GM12878 (cell line): Measurements from ENCODE around the gene UPK3BL1. TPM values are rescaled to one million over a fixed set of nuclear protein-coding genes. Genes with fewer than 3 reads are reported as not detected.
"Not testable (repeated sequence)": the region's sequence is repeated elsewhere in the genome, so short reads cannot be mapped to it uniquely, and the experiment has no call there.

Experiments
- ATAC-seq: fragments of 200-7000 bp; cut with Tn5 transposase; 3 replicates; pipeline ENCODE4 v1.9.1; 2020; ENCODE audit warnings: mild to moderate bottlenecking, moderate library complexity
- BruUV-seq: library from RNA; stranded (reverse); fragments of 400-500 nt; replicated peaks from 2 replicates; lab custom pipeline; 2021; lab: Mats Ljungman, UMichigan
- CTCF ChIA-PET: fragments of 300-600 bp; sonication (Branson Sonifier 250); formaldehyde crosslinking; extraction: SDS; loops from one replicate; lab custom pipeline; 2021; ENCODE audit warnings: inconsistent platforms; lab: Yijun Ruan, JAX
- POLR2A ChIA-PET: fragments of 350-600 bp; formaldehyde crosslinking; extraction: SDS; loops from one replicate; lab custom pipeline; 2021; ENCODE audit warnings: inconsistent platforms; lab: Charles Lee
- RAD21 ChIA-PET: fragments of 300-600 bp; sonication (Branson Sonifier 250); formaldehyde crosslinking; loops from one replicate; lab custom pipeline; 2023; ENCODE audit warnings: antibody characterized with exemption; ENCODE audit not compliant: unreplicated experiment; lab: Charles Lee
- SMC1A ChIA-PET: fragments of 300-600 bp; sonication (Branson Sonifier 250); formaldehyde crosslinking; loops from one replicate; lab custom pipeline; 2023; ENCODE audit not compliant: unreplicated experiment, uncharacterized antibody; lab: Charles Lee
- DNase-seq: peaks from one replicate; pipeline ENCODE4 v3.0.0-alpha.2; 2011; ENCODE audit warnings: low read depth, low spot score
- FAIRE-seq: peaks from 3 replicates; lab custom pipeline; 2011; peaks lifted over from hg19 to GRCh38; lab: Jason Lieb, UNC
- H2AFZ ChIP-seq: 2 replicates; pipeline ENCODE4 v1.6.0; 2011; ENCODE audit warnings: low read depth, low read length, control low read depth; ENCODE audit not compliant: control insufficient read depth
- H3K27ac ChIP-seq: 2 replicates; pipeline ENCODE4 v1.5.1; 2011; ENCODE audit warnings: control low read depth; ENCODE audit not compliant: control insufficient read depth, insufficient read depth
- H3K27me3 ChIP-seq, 2 experiments: replicated peaks in 1 of 2; 2 replicates each; pipeline versions ENCODE4 v1.6.0 to v1.6.1; 2011; ENCODE audit warnings: low read length in 1 of 2; ENCODE audit not compliant: control insufficient read depth in 2 of 2, insufficient read depth in 2 of 2
- H3K36me3 ChIP-seq, 2 experiments: 2 replicates each; pipeline ENCODE4 v1.5.1; 2011; ENCODE audit warnings: low read length in 1 of 2; ENCODE audit not compliant: control insufficient read depth in 2 of 2, insufficient read depth in 2 of 2
- H3K4me1 ChIP-seq: 2 replicates; pipeline ENCODE4 v1.6.1; 2011; ENCODE audit warnings: mild to moderate bottlenecking, low read length, moderate library complexity, mixed read lengths; ENCODE audit not compliant: control insufficient read depth, insufficient read depth
- H3K4me2 ChIP-seq: 2 replicates; pipeline ENCODE4 v1.6.0; 2011; ENCODE audit warnings: control low read depth; ENCODE audit not compliant: control insufficient read depth, insufficient read depth
- H3K4me3 ChIP-seq: fragments of 200-600 bp; sonication (generic); 2 replicates; pipeline ENCODE4 v1.5.1; 2016
- H3K79me2 ChIP-seq: 2 replicates; pipeline ENCODE4 v1.6.0; 2011; ENCODE audit warnings: low read length; ENCODE audit not compliant: control insufficient read depth, insufficient read depth
- H3K9ac ChIP-seq: 2 replicates; pipeline ENCODE4 v1.8.0; 2011; ENCODE audit warnings: low read length, control low read depth, mixed read lengths; ENCODE audit not compliant: control insufficient read depth, insufficient read depth
- H3K9me3 ChIP-seq: replicated peaks from 3 replicates; pipeline ENCODE4 v1.5.1; 2011; ENCODE audit warnings: mild to moderate bottlenecking, low read length; ENCODE audit not compliant: control insufficient read depth, insufficient read depth
- H4K20me1 ChIP-seq: 2 replicates; pipeline ENCODE4 v1.6.0; 2011; ENCODE audit not compliant: control insufficient read depth, insufficient read depth
- WGBS: methylation state at CpG from one replicate; pipeline ENCODE4 v1.1.6; 2016; ENCODE audit warnings: low lambda C conversion rate; ENCODE audit not compliant: insufficient replicate concordance, insufficient coverage; ENCODE audit errors: missing lambda C conversion rate; 5-methylcytosine and 5-hydroxymethylcytosine counted together
- in situ Hi-C: fragments of 300-500 bp; cut with MboI; formaldehyde crosslinking; loops from 9 replicates; pipeline ENCODE4 v1.14.3; 2018; ENCODE audit warnings: mixed read lengths
- intact Hi-C: fragments of 100-400 bp; cut with micrococcal nuclease; formaldehyde crosslinking; loops from one replicate; pipeline ENCODE4 v1.14.2; 2022; ENCODE audit not compliant: unreplicated experiment
- polyA plus RNA-seq, 11 experiments: library from polyadenylated mRNA; depleted of rRNA in 4 of 11; unstranded in 6 of 11; stranded (reverse) in 5 of 11; fragments of >200 nt; fragmentation: Nextera tagmentation in 4 of 11; fragmentation: Illumina TruSeq in 1 of 11; extraction: Ambion mirVana in 4 of 11; extraction: Trizol in 1 of 11; gene quantifications; 1 replicate in 1 of 11; 2 replicates in 10 of 11; pipeline versions ENCODE4 v1.2.1 to v1.2.3, GENCODE V29; 2011 to 2016; ENCODE audit warnings: inconsistent platforms in 2 of 11, missing spikeins in 2 of 11, low read depth in 1 of 11
- total RNA-seq, 4 experiments: library from RNA; depleted of rRNA in 3 of 4; stranded (reverse); fragments of >200 nt in 3 of 4; fragmentation: Illumina TruSeq in 1 of 4; extraction: Trizol in 1 of 4; gene quantifications; 2 replicates each; pipeline versions ENCODE4 v1.2.1 to v1.2.3, GENCODE V29; 2013 to 2021

Gene UPK3BL1
- total and polyA plus RNA-seq, 10 of the 15 experiments (the other 5 are each of a cell fraction or from before 2014, with no cell fraction given): 5.9 to 68.6 (median 25.0) TPM

- in situ Hi-C loops, H2AFZ ChIP-seq, H3K79me2 ChIP-seq, H3K36me3 ChIP-seq, intact Hi-C loops, H3K9ac ChIP-seq, H3K4me3 ChIP-seq, POLR2A ChIA-PET, SMC1A ChIA-PET, H4K20me1 ChIP-seq, H3K27ac ChIP-seq, H3K9me3 ChIP-seq, BruUV-seq, H3K27me3 ChIP-seq, ATAC-seq, H3K4me2 ChIP-seq, FAIRE-seq, DNase-seq, CTCF ChIA-PET, H3K4me1 ChIP-seq, RAD21 ChIA-PET: not testable (repeated sequence)
- WGBS: 0% methylated on average over 4 of the region's 11 CpGs
These were observed 22.2 kb upstream of the UPK3BL1 start for GRCh38 chr7:102664765-102665164.

- DNase-seq, CTCF ChIA-PET, intact Hi-C loops, H3K36me3 ChIP-seq, H3K27me3 ChIP-seq, H3K4me3 ChIP-seq, H3K4me2 ChIP-seq, H3K9ac ChIP-seq, BruUV-seq, ATAC-seq, H3K79me2 ChIP-seq, RAD21 ChIA-PET, H4K20me1 ChIP-seq, POLR2A ChIA-PET, SMC1A ChIA-PET, H3K27ac ChIP-seq, H2AFZ ChIP-seq, H3K4me1 ChIP-seq, H3K9me3 ChIP-seq, in situ Hi-C loops, FAIRE-seq: not testable (repeated sequence)
- WGBS: no CpG with 5 or more reads among the region's 4 CpGs
These were observed 7.3 kb upstream of the UPK3BL1 start, which contains the start of gene SPDYE2B for GRCh38 chr7:102649924-102650323. Gene SPDYE2B, plus strand, starts transcription at chr7:102650319. Its CDS starts 2,030 bp downstream, at chr7:102652349.

DNA sequence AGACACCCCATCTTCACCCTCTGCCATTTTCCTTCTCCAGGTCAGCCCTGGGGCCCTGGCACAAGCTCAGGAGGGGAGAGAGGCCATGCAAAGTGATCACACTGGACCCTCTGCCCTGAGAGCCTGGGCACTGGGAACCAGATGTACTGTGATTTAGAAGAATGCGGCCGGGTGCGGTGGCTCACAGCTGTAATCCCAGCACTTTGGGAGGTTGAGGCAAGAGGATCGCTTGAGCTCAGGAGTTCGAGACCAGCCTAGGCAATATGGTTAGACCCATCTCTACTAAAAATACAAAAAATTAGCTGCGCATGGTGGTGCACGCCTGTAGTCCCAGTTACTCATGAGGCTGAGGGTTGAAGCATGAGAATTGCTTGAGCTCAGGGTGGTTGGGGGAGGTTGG lies 5.2 kb upstream of the UPK3BL1 start:
- H3K36me3 ChIP-seq, intact Hi-C loops, H3K79me2 ChIP-seq, in situ Hi-C loops, DNase-seq, H3K27me3 ChIP-seq, CTCF ChIA-PET, RAD21 ChIA-PET, H3K27ac ChIP-seq, H3K4me1 ChIP-seq, SMC1A ChIA-PET, H3K4me2 ChIP-seq, FAIRE-seq, H3K4me3 ChIP-seq, H3K9ac ChIP-seq, H3K9me3 ChIP-seq, H4K20me1 ChIP-seq, POLR2A ChIA-PET, BruUV-seq, ATAC-seq, H2AFZ ChIP-seq: not testable (repeated sequence)
- WGBS: 98% methylated on average over 5 of the region's 7 CpGs

GRCh38 chr7:102643404-102643803 lies 813 bp upstream of the UPK3BL1 start:
- ATAC-seq, in situ Hi-C loops, SMC1A ChIA-PET, RAD21 ChIA-PET, FAIRE-seq, H3K27me3 ChIP-seq, H3K9ac ChIP-seq, CTCF ChIA-PET, H3K36me3 ChIP-seq, H4K20me1 ChIP-seq, DNase-seq, H3K4me3 ChIP-seq, H3K4me1 ChIP-seq, POLR2A ChIA-PET, intact Hi-C loops, H2AFZ ChIP-seq, H3K9me3 ChIP-seq, H3K27ac ChIP-seq, H3K79me2 ChIP-seq, H3K4me2 ChIP-seq, BruUV-seq: not testable (repeated sequence)
- no CpG with 5 or more reads among the region's 1 CpG for WGBS
